Measurements from ENCODE around the gene TLE1. TPM values are rescaled to one million over a fixed set of nuclear protein-coding genes. Genes with fewer than 3 reads are reported as not detected.

TLE1 gene
- total and polyA plus RNA-seq, 9 donors: 25.8 to 58.1 (median 41.1) TPM

DNA sequence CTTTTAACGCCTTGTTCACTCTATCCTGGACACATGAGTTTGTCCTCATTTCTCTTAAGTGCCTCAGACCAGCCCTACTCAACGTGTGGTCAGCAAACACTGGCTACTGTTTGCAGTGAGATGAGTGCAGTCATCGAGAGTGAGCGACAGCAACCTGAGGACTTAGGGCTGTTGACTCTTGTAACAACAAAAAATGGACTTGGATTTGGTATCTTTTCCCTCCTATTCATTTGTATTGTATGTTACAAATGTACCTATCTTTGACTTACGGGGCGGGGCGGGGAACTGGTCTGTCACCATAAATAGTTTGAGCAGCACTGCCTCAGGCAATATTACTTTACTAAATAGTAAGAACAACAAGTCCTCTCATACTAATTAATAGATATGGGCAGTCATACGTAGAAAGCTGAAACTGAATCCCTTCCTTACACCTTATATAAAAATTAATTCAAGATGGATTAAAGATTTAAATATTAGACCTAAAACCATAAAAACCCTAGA lies 84.1 kb downstream of the TLE1 start:
- intact Hi-C loops (cut with DNase I): no loop called here
- TF ChIP-seq, protein P1, sequence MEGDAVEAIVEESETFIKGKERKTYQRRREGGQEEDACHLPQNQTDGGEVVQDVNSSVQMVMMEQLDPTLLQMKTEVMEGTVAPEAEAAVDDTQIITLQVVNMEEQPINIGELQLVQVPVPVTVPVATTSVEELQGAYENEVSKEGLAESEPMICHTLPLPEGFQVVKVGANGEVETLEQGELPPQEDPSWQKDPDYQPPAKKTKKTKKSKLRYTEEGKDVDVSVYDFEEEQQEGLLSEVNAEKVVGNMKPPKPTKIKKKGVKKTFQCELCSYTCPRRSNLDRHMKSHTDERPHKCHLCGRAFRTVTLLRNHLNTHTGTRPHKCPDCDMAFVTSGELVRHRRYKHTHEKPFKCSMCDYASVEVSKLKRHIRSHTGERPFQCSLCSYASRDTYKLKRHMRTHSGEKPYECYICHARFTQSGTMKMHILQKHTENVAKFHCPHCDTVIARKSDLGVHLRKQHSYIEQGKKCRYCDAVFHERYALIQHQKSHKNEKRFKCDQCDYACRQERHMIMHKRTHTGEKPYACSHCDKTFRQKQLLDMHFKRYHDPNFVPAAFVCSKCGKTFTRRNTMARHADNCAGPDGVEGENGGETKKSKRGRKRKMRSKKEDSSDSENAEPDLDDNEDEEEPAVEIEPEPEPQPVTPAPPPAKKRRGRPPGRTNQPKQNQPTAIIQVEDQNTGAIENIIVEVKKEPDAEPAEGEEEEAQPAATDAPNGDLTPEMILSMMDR (IDR thresholded peaks at IDR 0.05): no peak
- TF ChIP-seq EP300 (IDR thresholded peaks at IDR 0.05) (no peak), POLR2A (IDR thresholded peaks at IDR 0.05) (no peak)
- H3K9me3 ChIP-seq: no peaks in the 10 kb centered on the region
- H3K36me3 ChIP-seq: no peaks in the 10 kb centered on the region
- H3K27ac ChIP-seq: no peak overlapping the region
- no peaks in the 10 kb centered on the region for H3K4me1 ChIP-seq (ENCODE audit: insufficient read depth)
- H3K27me3 ChIP-seq: no peaks in the 10 kb centered on the region
- no peak for DNase-seq
- 95 to 98% (median 96%) methylated on average over 8 of the region's 8 CpGs for WGBS, 3 donors
- H3K4me3 ChIP-seq: no peak overlapping the region

DNA sequence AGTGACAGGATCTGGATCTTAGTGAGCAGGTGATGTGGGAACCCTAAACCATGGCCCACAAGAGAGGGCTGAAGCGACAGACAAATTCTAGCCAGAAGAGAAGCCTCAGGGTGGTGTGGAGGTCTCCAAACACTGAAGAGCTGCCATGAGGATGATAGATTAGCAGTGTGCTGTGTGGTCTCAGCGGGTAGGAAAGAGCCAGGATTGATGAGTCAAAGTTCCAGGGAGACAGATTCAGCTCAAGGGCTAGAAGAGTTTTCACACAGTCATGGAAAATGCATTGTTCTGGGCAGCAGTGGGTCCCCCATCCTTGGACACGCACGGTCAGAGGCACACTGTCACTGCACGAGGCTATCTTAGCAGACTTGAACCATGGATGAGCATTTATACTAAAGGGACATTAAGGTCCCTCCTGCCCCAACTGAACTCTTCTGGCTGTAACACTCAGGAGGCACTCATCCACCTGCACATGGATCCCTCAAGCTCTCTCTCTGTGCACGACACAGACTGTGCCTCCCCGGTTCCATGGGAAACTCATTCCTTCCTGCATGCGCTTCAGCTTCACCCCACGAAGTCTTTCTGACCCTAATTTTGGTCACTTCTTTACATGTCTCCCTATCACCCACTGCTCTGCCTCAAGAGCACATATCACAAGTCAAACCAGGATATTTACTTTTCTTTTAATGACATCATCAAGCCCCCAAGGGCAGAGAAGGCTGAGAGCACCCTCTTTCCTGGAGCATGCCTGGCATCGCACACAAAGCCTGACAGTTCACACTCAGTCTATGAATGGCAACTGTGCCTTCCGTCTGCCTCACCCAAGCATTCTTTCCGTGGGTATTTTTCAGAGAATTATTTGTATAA lies 84.8 kb downstream of the TLE1 start:
- no peak for DNase-seq
- WGBS, 3 donors: 89 to 95% (median 93%) methylated on average over 12 of the region's 12 CpGs
- Histone ChIP-seq H3K36me3 (no peaks in the 10 kb centered on the region), H3K27ac (no peak overlapping the region), H3K27me3 (no peaks in the 10 kb centered on the region), H3K4me3 (no peak overlapping the region), H3K9me3 (no peaks in the 10 kb centered on the region), H3K4me1 (ENCODE audit: insufficient read depth) (no peaks in the 10 kb centered on the region)
- intact Hi-C loops (cut with DNase I): no loop called here
- TF ChIP-seq POLR2A (IDR thresholded peaks at IDR 0.05) (no peak), EP300 (IDR thresholded peaks at IDR 0.05) (no peak)
- TF ChIP-seq, protein P1 (IDR thresholded peaks at IDR 0.05): no peak

DNA sequence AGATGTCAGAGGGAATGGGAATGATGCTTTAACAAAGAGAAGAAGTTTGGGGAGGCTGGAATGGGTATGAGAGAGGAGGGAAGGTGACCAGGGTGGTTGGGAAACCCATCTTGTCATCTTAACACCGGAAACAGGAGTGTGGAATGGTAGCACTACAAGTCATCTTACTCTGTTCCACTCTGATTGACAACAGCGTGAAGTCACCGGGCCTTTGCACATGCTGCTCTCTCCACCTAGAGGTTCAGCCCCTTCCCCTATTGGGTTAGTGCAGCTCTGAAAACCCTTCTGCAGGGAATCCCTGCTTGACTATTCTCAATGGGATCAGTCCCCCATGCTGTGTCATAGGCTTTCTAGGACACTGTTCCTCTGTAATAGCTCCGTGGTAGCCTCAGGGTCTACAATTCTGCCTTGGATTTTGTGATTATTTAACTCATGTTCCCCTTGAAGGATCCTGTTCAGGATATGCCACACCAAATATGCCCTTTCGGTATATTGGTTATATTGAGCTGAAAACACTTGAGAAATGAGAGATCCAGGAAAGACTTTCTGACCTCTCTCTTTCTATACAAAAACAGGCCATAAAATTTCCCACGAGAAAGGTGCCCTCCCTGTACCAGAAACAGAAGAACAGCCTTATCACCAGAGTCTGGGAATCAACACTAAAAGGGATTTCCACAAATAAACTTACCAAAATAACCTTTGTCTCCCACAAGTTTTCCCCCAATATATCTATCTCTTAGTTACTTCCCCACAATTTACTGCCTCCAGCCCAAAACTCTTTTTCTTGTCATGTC lies 86.3 kb downstream of the TLE1 start:
- Histone ChIP-seq H3K4me3 (no peak overlapping the region), H3K4me1 (ENCODE audit: insufficient read depth) (peaks cover 1% of the 10 kb centered on the region), H3K9me3 (no peaks in the 10 kb centered on the region), H3K36me3 (no peaks in the 10 kb centered on the region), H3K27ac (no peak overlapping the region), H3K27me3 (no peaks in the 10 kb centered on the region)
- WGBS, 3 donors: 85 to 88% (median 86%) methylated on average over 6 of the region's 6 CpGs
- intact Hi-C loops (cut with DNase I): no loop called here
- TF ChIP-seq EP300 (IDR thresholded peaks at IDR 0.05): no peak
- no peak for TF ChIP-seq POLR2A (IDR thresholded peaks at IDR 0.05)
- TF ChIP-seq, protein P1 (IDR thresholded peaks at IDR 0.05): no peak
- no peak for DNase-seq
